ENCODE measurements around the gene MIAT. TPM values are rescaled to one million over a fixed set of nuclear protein-coding genes. Genes with fewer than 3 reads are reported as not detected.

The MIAT gene
- total RNA-seq (2022) (0.30 and 0.41 TPM in 2 replicates), Bru-seq, nascent RNA (percentile 38 among the genes with signal in this experiment), BruChase-seq, experiment 1, labeled RNA remaining after a 2-hour chase (percentile 31 among the genes with signal in this experiment), BruChase-seq, experiment 2, labeled RNA remaining after a 6-hour chase (percentile 31 among the genes with signal in this experiment)
- long read RNA-seq: 0 reads

GRCh38 chr22:26656891-26657851, at the start of gene MIAT:
Gene MIAT, plus strand, starts transcription at chr22:26657588.
- H3K4me3 Mint-ChIP-seq (ENCODE audit: unreplicated experiment): peak within 1 kb of the TSS; percentile 57
- Histone ChIP-seq H3K4me3 (ENCODE audit: low read depth, low read length) (no peak within 1 kb of the TSS; the same call in 1 of the 2 replicates), H3K9me3 (no peaks in the 10 kb centered on the region), H3K27me3 (replicated peaks; ENCODE audit: control insufficient read depth, insufficient read depth, low read length) (peaks cover 2% of the 10 kb centered on the region), H3K4me1 (no peaks in the 10 kb centered on the region), H3K36me3 (ENCODE audit: control insufficient read depth, insufficient read depth, low read length) (no peaks in the 10 kb centered on the region)
- TF ChIP-seq CTCF (IDR thresholded peaks at IDR 0.05; ENCODE audit: insufficient read depth in 1 of 2, low read depth in 1 of 2, low read length in 1 of 2, severe bottlenecking in 1 of 2, unreplicated experiment in 1 of 2): no peak
- no TSS peak for BruUV-seq (replicated peaks)
- no peaks in the 10 kb centered on the region for H3K9me3 Mint-ChIP-seq (ENCODE audit: unreplicated experiment)
- no peak for DNase-seq
- no peaks in the 10 kb centered on the region for H3K36me3 Mint-ChIP-seq (ENCODE audit: insufficient read depth, unreplicated experiment)
- peaks cover 22% of the 10 kb centered on the region for H3K27me3 Mint-ChIP-seq (ENCODE audit: insufficient read depth, unreplicated experiment)
- no peaks in the 10 kb centered on the region for H3K4me1 Mint-ChIP-seq (ENCODE audit: low read depth, unreplicated experiment)
- peak within 1 kb of the TSS; percentile 25 for H3K27ac Mint-ChIP-seq (ENCODE audit: unreplicated experiment)
- CTCF ChIA-PET: no interaction called here
- intact Hi-C loops (cut with micrococcal nuclease; ENCODE audit: unreplicated experiment): no loop called here
- POLR2A ChIA-PET: no interaction called here

DNA sequence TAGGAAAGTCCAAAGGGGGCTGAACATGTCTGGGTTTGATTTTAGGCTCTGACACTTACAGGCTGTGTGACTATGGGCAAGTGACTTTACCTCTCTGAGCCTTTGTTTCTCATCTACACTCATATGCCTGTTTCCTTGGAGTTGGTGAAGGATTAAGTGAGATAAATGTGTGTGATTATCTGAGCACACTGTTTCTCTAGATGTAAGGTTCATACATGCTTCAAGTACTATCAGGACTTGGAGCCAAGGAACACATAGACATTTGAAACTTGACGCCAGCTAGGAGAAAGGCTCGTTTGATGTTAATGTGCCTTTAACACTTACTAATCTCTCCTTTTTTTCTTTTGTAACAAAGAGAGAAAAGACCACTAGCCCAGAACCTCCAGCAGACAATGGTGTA, 49.3 kb upstream of the MIAT start:
- Histone ChIP-seq H3K27me3 (replicated peaks; ENCODE audit: control insufficient read depth, insufficient read depth, low read length) (no peaks in the 10 kb centered on the region), H3K9me3 (no peaks in the 10 kb centered on the region), H3K4me3 (ENCODE audit: low read depth, low read length) (no peak overlapping the region), H3K36me3 (ENCODE audit: control insufficient read depth, insufficient read depth, low read length) (no peaks in the 10 kb centered on the region), H3K4me1 (no peaks in the 10 kb centered on the region)
- POLR2A ChIA-PET: no interaction called here
- intact Hi-C loops (cut with micrococcal nuclease; ENCODE audit: unreplicated experiment): no loop called here
- CTCF ChIA-PET: interaction anchor here (0.6 kb wide), 2 partner anchors 92 to 723 kb away, joined by 3 read pairs; no protein-coding TSS in a partner anchor
- TF ChIP-seq CTCF (IDR thresholded peaks at IDR 0.05; ENCODE audit: insufficient read depth in 1 of 2, low read depth in 1 of 2, low read length in 1 of 2, severe bottlenecking in 1 of 2, unreplicated experiment in 1 of 2): no peak
- H3K36me3 Mint-ChIP-seq (ENCODE audit: insufficient read depth, unreplicated experiment): peaks cover 10% of the 10 kb centered on the region
- DNase-seq: no peak
- no peak overlapping the region for H3K27ac Mint-ChIP-seq (ENCODE audit: unreplicated experiment)
- no peak overlapping the region for H3K4me3 Mint-ChIP-seq (ENCODE audit: unreplicated experiment)
- no peaks in the 10 kb centered on the region for H3K9me3 Mint-ChIP-seq (ENCODE audit: unreplicated experiment)
- BruUV-seq (replicated peaks): no TSS peak
- peaks cover 10% of the 10 kb centered on the region for H3K27me3 Mint-ChIP-seq (ENCODE audit: insufficient read depth, unreplicated experiment)
- H3K4me1 Mint-ChIP-seq (ENCODE audit: low read depth, unreplicated experiment): no peaks in the 10 kb centered on the region

GRCh38 chr22:26609287-26609686, 48.1 kb upstream of the MIAT start:
- ChIA-PET POLR2A (no interaction called here), CTCF (no interaction called here)
- BruUV-seq (replicated peaks): no TSS peak
- no peak overlapping the region for H3K27ac Mint-ChIP-seq (ENCODE audit: unreplicated experiment)
- peaks cover 8% of the 10 kb centered on the region for H3K36me3 Mint-ChIP-seq (ENCODE audit: insufficient read depth, unreplicated experiment)
- H3K9me3 Mint-ChIP-seq (ENCODE audit: unreplicated experiment): no peaks in the 10 kb centered on the region
- no peaks in the 10 kb centered on the region for H3K36me3 ChIP-seq (ENCODE audit: control insufficient read depth, insufficient read depth, low read length)
- no peak overlapping the region for H3K4me3 ChIP-seq (ENCODE audit: low read depth, low read length)
- DNase-seq: no peak
- H3K4me1 Mint-ChIP-seq (ENCODE audit: low read depth, unreplicated experiment): no peaks in the 10 kb centered on the region
- H3K4me1 ChIP-seq: no peaks in the 10 kb centered on the region
- H3K27me3 Mint-ChIP-seq (ENCODE audit: insufficient read depth, unreplicated experiment): peaks cover 9% of the 10 kb centered on the region
- no peak for TF ChIP-seq CTCF (IDR thresholded peaks at IDR 0.05; ENCODE audit: insufficient read depth in 1 of 2, low read depth in 1 of 2, low read length in 1 of 2, severe bottlenecking in 1 of 2, unreplicated experiment in 1 of 2)
- intact Hi-C loops (cut with micrococcal nuclease; ENCODE audit: unreplicated experiment): no loop called here
- H3K4me3 Mint-ChIP-seq (ENCODE audit: unreplicated experiment): no peak overlapping the region
- H3K27me3 ChIP-seq (replicated peaks; ENCODE audit: control insufficient read depth, insufficient read depth, low read length): no peaks in the 10 kb centered on the region
- no peaks in the 10 kb centered on the region for H3K9me3 ChIP-seq
